Panc1 (cell line): ENCODE data around the gene DMGDH. TPM values are rescaled to one million over a fixed set of nuclear protein-coding genes. Genes with fewer than 3 reads are reported as not detected.

ENCODE experiments used
- ATAC-seq: fragments of 200-7000 bp; cut with Tn5 transposase; 2 replicates; pipeline ENCODE4 v1.9.1; 2020; ENCODE audit warnings: mild to moderate bottlenecking, moderate library complexity
- BruUV-seq: library from RNA; stranded (reverse); fragments of 400-500 nt; replicated peaks from 2 replicates; lab custom pipeline; 2021; lab: Mats Ljungman, UMichigan
- CTCF ChIA-PET: fragments of 300-600 bp; sonication (Branson Sonifier 250); formaldehyde crosslinking; loops from one replicate; lab custom pipeline; 2022; ENCODE audit warnings: antibody characterized with exemption; lab: Charles Lee
- POLR2A ChIA-PET: fragments of 300-600 bp; sonication (Branson Sonifier 250); formaldehyde crosslinking; loops from one replicate; lab custom pipeline; 2022; ENCODE audit warnings: antibody characterized with exemption; lab: Charles Lee
- DNase-seq: peaks from one replicate; pipeline ENCODE4 v3.0.0-alpha.2; 2010; ENCODE audit warnings: low read depth, low spot score
- H3K27ac ChIP-seq: 2 replicates; pipeline ENCODE4 v1.5.1; 2011; ENCODE audit warnings: mild to moderate bottlenecking, low read length, inconsistent platforms
- H3K27me3 ChIP-seq: fragments of 200-500 bp; sonication (Bioruptor generic); 2 replicates; pipeline ENCODE4 v1.6.0; 2014; ENCODE audit warnings: low read length, inconsistent platforms; ENCODE audit not compliant: control insufficient read depth, insufficient read depth
- H3K36me3 ChIP-seq: fragments of 200-500 bp; sonication (Bioruptor generic); 2 replicates; pipeline ENCODE4 v1.5.1; 2014; ENCODE audit warnings: inconsistent platforms, mild to moderate bottlenecking, low read length, moderate library complexity; ENCODE audit not compliant: control insufficient read depth, insufficient read depth
- H3K4me1 ChIP-seq: 2 replicates; pipeline ENCODE4 v1.5.1; 2011; ENCODE audit warnings: inconsistent platforms, mild to moderate bottlenecking, low read length, moderate library complexity; ENCODE audit not compliant: control insufficient read depth, insufficient read depth
- H3K4me3 ChIP-seq, 2 experiments: 2 replicates each; pipeline ENCODE4 v1.5.1; 2011 to 2012; ENCODE audit warnings: low read depth in 2 of 2, low read length in 2 of 2, mild to moderate bottlenecking in 2 of 2, inconsistent platforms in 1 of 2, moderate library complexity in 1 of 2
- H3K9me3 ChIP-seq: fragments of 200-500 bp; sonication (Bioruptor generic); 2 replicates; pipeline ENCODE4 v1.5.1; 2014; ENCODE audit warnings: low read depth, mild to moderate bottlenecking, inconsistent platforms, low read length, moderate library complexity; ENCODE audit not compliant: control insufficient read depth, insufficient read depth
- CTCF ChIP-seq: fragments of 450-650 bp; IDR thresholded peaks from 2 replicates; pipeline ENCODE4 v1.5.1; 2017; ENCODE audit warnings: mild to moderate bottlenecking
- POLR2AphosphoS5 ChIP-seq: IDR thresholded peaks from 2 replicates; pipeline ENCODE4 v1.6.1; 2012; ENCODE audit warnings: mild to moderate bottlenecking, low read depth, low read length, moderate library complexity
- REST ChIP-seq, 2 experiments: IDR thresholded peaks; 2 replicates each; pipeline ENCODE4 v1.6.1; 2011 to 2012; ENCODE audit warnings: low read depth in 2 of 2, control low read depth in 1 of 2, low read length in 1 of 2, mild to moderate bottlenecking in 1 of 2, moderate library complexity in 1 of 2; ENCODE audit not compliant: insufficient read depth in 1 of 2
- SIN3A ChIP-seq: IDR thresholded peaks from 2 replicates; pipeline ENCODE4 v1.6.1; 2012; ENCODE audit warnings: low read depth, mild to moderate bottlenecking, low read length, moderate library complexity, borderline replicate concordance; ENCODE audit not compliant: insufficient read depth
- TCF7L2 ChIP-seq: IDR thresholded peaks from 2 replicates; pipeline ENCODE4 v1.6.1; 2011; ENCODE audit warnings: mild to moderate bottlenecking, low read depth, low read length, inconsistent platforms
- in situ Hi-C: cut with HindIII; loops from 2 replicates; pipeline ENCODE4 v1.10.0; 2016; ENCODE audit warnings: low sequenced_read_pairs, low pct_unique_long_range_greater_than_20kb
- intact Hi-C: fragments of 100-400 bp; cut with micrococcal nuclease; formaldehyde crosslinking; loops from one replicate; pipeline ENCODE4 v1.10.0; 2022; ENCODE audit not compliant: unreplicated experiment
- total RNA-seq: library from RNA; stranded (reverse); gene quantifications from one replicate; pipeline ENCODE4 v1.2.1, GENCODE V29; 2021; ENCODE audit not compliant: unreplicated experiment

DMGDH gene
- total RNA-seq, 1 experiment from 2014 or later, result 0.54 TPM

GRCh38 chr5:79055017-79055416, 14.5 kb downstream of the DMGDH start:
- intact Hi-C loops, result no loop called here
- ChIA-PET CTCF (no interaction called here), POLR2A (no interaction called here)
- Histone ChIP-seq H3K4me3 (no peak overlapping the region), H3K27ac (no peak overlapping the region), H3K36me3 (no peaks in the 10 kb centered on the region), H3K27me3 (peaks cover 6% of the 10 kb centered on the region; the same call in 1 of the 2 replicates), H3K9me3 (peaks cover 4% of the 10 kb centered on the region; the same call in 1 of the 2 replicates), H3K4me1 (no peaks in the 10 kb centered on the region)
- no peak for DNase-seq
- TF ChIP-seq SIN3A (no peak), REST (IDR thresholded peaks at IDR 0.05; ENCODE audit: insufficient read depth in 1 of 2, low read depth in 2 of 2, low read length in 1 of 2) (no peak), CTCF (no peak), POLR2AphosphoS5 (no peak), TCF7L2 (no peak)
- in situ Hi-C loops, result no loop called here
- ATAC-seq, result no peak
- BruUV-seq, result no TSS peak

- CTCF ChIA-PET, result no interaction called here
- intact Hi-C loops (no loop called here), in situ Hi-C loops (no loop called here)
- ATAC-seq, result no peak
- no peaks in the 10 kb centered on the region for H3K4me1 ChIP-seq
- POLR2A ChIA-PET, result no interaction called here
- H3K27me3 ChIP-seq, result peaks cover 7% of the 10 kb centered on the region; the same call in 1 of the 2 replicates
- no TSS peak for BruUV-seq
- no peak overlapping the region for H3K27ac ChIP-seq
- H3K4me3 ChIP-seq, result no peak overlapping the region
- no peak for DNase-seq
- no peak for TF ChIP-seq TCF7L2
- TF ChIP-seq REST (IDR thresholded peaks at IDR 0.05; ENCODE audit: insufficient read depth in 1 of 2, low read depth in 2 of 2, low read length in 1 of 2), result no peak
- TF ChIP-seq SIN3A, result no peak
- no peak for TF ChIP-seq CTCF
- no peak for TF ChIP-seq POLR2AphosphoS5
- peaks cover 4% of the 10 kb centered on the region; the same call in 1 of the 2 replicates for H3K9me3 ChIP-seq
- H3K36me3 ChIP-seq, result no peaks in the 10 kb centered on the region
Measured at GRCh38 chr5:79053321-79053720, 16.2 kb downstream of the DMGDH start.
